GM12878 (cell line): Measurements from ENCODE around the gene LRIT2. TPM values are rescaled to one million over a fixed set of nuclear protein-coding genes. Genes with fewer than 3 reads are reported as not detected.

Source experiments
- BCL11A ChIP-seq: IDR thresholded peaks from 2 replicates; pipeline ENCODE4 v1.6.1; 2011; ENCODE audit warnings: low read depth, low read length
- BMI1 ChIP-seq: fragments of 450-650 bp; IDR thresholded peaks from 2 replicates; pipeline ENCODE4 v1.6.1; 2016; ENCODE audit warnings: mild to moderate bottlenecking, moderate library complexity, borderline replicate concordance
- ETV6 ChIP-seq, 2 experiments: fragments of 450-650 bp in 1 of 2; IDR thresholded peaks in 1 of 2; conservative IDR thresholded peaks in 1 of 2; 2 replicates each; pipeline ENCODE4 v1.6.1; 2014; ENCODE audit warnings: antibody characterized with exemption in 1 of 2, borderline replicate concordance in 1 of 2, low read depth in 1 of 2, mild to moderate bottlenecking in 1 of 2, moderate library complexity in 1 of 2
- EZH2 ChIP-seq: IDR thresholded peaks from 2 replicates; pipeline ENCODE4 v1.6.1; 2012; ENCODE audit warnings: low read depth, mild to moderate bottlenecking, control low read depth, inconsistent platforms, low read length, borderline replicate concordance; ENCODE audit not compliant: control insufficient read depth
- MEF2B ChIP-seq: fragments of 450-650 bp; IDR thresholded peaks from 2 replicates; pipeline ENCODE4 v1.6.1; 2018; ENCODE audit warnings: mild to moderate bottlenecking, moderate library complexity; ENCODE audit not compliant: partially characterized antibody, poor library complexity, severe bottlenecking
- MTA3 ChIP-seq: IDR thresholded peaks from 2 replicates; pipeline ENCODE4 v1.6.1; 2012; ENCODE audit warnings: low read length, inconsistent platforms, borderline replicate concordance
- RBBP5 ChIP-seq: fragments of 200-600 bp; sonication (generic); conservative IDR thresholded peaks from 2 replicates; pipeline ENCODE4 v1.6.1; 2016
- SPI1 ChIP-seq: IDR thresholded peaks from 2 replicates; pipeline ENCODE4 v1.6.1; 2011; ENCODE audit warnings: low read depth, mild to moderate bottlenecking, low read length, moderate library complexity, borderline replicate concordance; ENCODE audit not compliant: insufficient read depth
- STAT1 ChIP-seq: fragments of 450-650 bp; conservative IDR thresholded peaks from 2 replicates; pipeline ENCODE4 v1.6.1; 2014; ENCODE audit warnings: antibody characterized with exemption, mild to moderate bottlenecking
- polyA plus RNA-seq, 11 experiments: library from polyadenylated mRNA; depleted of rRNA in 4 of 11; unstranded in 6 of 11; stranded (reverse) in 5 of 11; fragments of >200 nt; fragmentation: Nextera tagmentation in 4 of 11; fragmentation: Illumina TruSeq in 1 of 11; extraction: Ambion mirVana in 4 of 11; extraction: Trizol in 1 of 11; gene quantifications; 1 replicate in 1 of 11; 2 replicates in 10 of 11; pipeline versions ENCODE4 v1.2.1 to v1.2.3, GENCODE V29; 2011 to 2016; ENCODE audit warnings: inconsistent platforms in 2 of 11, missing spikeins in 2 of 11, low read depth in 1 of 11
- total RNA-seq, 4 experiments: library from RNA; depleted of rRNA in 3 of 4; stranded (reverse); fragments of >200 nt in 3 of 4; fragmentation: Illumina TruSeq in 1 of 4; extraction: Trizol in 1 of 4; gene quantifications; 2 replicates each; pipeline versions ENCODE4 v1.2.1 to v1.2.3, GENCODE V29; 2013 to 2021
- TF ChIP-seq, protein P1 (sequence below): IDR thresholded peaks from 2 replicates; pipeline ENCODE4 v1.6.1; 2011; ENCODE audit warnings: borderline replicate concordance, low read depth, mild to moderate bottlenecking, moderate library complexity, mixed read lengths, low read length; ENCODE audit not compliant: insufficient read depth; ENCODE audit errors: extremely low read length
- TF ChIP-seq, protein P2 (sequence below): fragments of 450-650 bp; IDR thresholded peaks from 2 replicates; pipeline ENCODE4 v1.6.1; 2018; ENCODE audit warnings: borderline replicate concordance, mild to moderate bottlenecking; ENCODE audit not compliant: partially characterized antibody
- TF ChIP-seq, protein P3 (sequence below): fragments of 450-650 bp; IDR thresholded peaks from 2 replicates; pipeline ENCODE4 v1.6.1; 2017; ENCODE audit warnings: mild to moderate bottlenecking, low read depth, inconsistent platforms; ENCODE audit not compliant: poor library complexity, severe bottlenecking
- TF ChIP-seq, protein P4 (sequence below): fragments of 450-650 bp; IDR thresholded peaks from 2 replicates; pipeline ENCODE4 v1.6.1; 2016; ENCODE audit warnings: mild to moderate bottlenecking
- TF ChIP-seq, protein P5 (sequence below): IDR thresholded peaks from 2 replicates; pipeline ENCODE4 v1.6.1; 2011; ENCODE audit warnings: mild to moderate bottlenecking, low read depth, low read length, moderate library complexity; ENCODE audit not compliant: insufficient replicate concordance
- TF ChIP-seq, protein P6 (sequence below): fragments of 450-650 bp; IDR thresholded peaks from 2 replicates; pipeline ENCODE4 v1.6.1; 2017; ENCODE audit warnings: mild to moderate bottlenecking, moderate library complexity

Gene LRIT2
- total and polyA plus RNA-seq, 10 of the 15 experiments (the other 5 are each of a cell fraction or from before 2014, with no cell fraction given), result not detected

DNA sequence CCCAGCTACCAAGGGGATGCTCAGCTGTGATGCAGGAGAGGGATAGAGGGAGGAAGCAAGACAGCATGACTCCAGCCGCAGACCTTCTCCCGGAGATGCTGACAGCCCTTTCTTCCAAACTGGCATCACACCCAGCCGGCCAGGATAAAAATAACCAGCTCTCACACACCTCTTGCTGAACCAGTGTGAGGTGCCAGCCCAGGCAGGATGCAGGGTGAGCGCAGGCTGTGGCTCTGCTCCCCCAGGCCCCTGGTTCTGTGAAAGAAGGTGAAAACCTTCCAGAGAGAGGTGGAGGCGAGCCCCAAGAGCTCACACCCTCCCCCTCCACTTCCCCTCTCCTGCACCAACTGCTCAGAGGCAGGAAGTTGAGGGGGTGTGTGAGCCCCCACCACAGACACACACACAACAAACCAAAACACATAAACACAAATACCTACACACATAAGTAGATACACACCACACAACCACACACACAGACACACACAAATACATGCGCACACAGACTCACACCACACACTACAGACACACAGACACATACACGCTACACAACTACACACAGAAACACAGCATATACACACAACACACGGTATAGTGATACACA, 47.7 kb downstream of the LRIT2 start (continued):
- TF ChIP-seq MEF2B (peak; percentile 32), BCL11A (no peak), EZH2 (no peak), MTA3 (no peak), RBBP5 (no peak), SPI1 (peak; percentile 75; the same call in 1 of the 2 replicates), STAT1 (no peak), ETV6 (conservative IDR thresholded peaks at IDR 0.05 in 1 of 2, IDR thresholded peaks at IDR 0.05 in 1 of 2; ENCODE audit: borderline replicate concordance in 1 of 2, low read depth in 1 of 2) (0 out of 4 replicates have a peak, but pooled peaks of 1 of the 2 experiments have one; percentile 17), BMI1 (no peak)
- TF ChIP-seq, protein P1, sequence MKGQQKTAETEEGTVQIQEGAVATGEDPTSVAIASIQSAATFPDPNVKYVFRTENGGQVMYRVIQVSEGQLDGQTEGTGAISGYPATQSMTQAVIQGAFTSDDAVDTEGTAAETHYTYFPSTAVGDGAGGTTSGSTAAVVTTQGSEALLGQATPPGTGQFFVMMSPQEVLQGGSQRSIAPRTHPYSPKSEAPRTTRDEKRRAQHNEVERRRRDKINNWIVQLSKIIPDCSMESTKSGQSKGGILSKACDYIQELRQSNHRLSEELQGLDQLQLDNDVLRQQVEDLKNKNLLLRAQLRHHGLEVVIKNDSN, result no peak
- TF ChIP-seq, protein P2, sequence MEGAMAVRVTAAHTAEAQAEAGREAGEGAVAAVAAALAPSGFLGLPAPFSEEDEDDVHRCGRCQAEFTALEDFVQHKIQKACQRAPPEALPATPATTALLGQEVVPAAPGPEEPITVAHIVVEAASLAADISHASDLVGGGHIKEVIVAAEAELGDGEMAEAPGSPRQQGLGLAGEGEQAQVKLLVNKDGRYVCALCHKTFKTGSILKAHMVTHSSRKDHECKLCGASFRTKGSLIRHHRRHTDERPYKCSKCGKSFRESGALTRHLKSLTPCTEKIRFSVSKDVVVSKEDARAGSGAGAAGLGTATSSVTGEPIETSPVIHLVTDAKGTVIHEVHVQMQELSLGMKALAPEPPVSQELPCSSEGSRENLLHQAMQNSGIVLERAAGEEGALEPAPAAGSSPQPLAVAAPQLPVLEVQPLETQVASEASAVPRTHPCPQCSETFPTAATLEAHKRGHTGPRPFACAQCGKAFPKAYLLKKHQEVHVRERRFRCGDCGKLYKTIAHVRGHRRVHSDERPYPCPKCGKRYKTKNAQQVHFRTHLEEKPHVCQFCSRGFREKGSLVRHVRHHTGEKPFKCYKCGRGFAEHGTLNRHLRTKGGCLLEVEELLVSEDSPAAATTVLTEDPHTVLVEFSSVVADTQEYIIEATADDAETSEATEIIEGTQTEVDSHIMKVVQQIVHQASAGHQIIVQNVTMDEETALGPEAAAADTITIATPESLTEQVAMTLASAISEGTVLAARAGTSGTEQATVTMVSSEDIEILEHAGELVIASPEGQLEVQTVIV, result no peak
- TF ChIP-seq, protein P3, sequence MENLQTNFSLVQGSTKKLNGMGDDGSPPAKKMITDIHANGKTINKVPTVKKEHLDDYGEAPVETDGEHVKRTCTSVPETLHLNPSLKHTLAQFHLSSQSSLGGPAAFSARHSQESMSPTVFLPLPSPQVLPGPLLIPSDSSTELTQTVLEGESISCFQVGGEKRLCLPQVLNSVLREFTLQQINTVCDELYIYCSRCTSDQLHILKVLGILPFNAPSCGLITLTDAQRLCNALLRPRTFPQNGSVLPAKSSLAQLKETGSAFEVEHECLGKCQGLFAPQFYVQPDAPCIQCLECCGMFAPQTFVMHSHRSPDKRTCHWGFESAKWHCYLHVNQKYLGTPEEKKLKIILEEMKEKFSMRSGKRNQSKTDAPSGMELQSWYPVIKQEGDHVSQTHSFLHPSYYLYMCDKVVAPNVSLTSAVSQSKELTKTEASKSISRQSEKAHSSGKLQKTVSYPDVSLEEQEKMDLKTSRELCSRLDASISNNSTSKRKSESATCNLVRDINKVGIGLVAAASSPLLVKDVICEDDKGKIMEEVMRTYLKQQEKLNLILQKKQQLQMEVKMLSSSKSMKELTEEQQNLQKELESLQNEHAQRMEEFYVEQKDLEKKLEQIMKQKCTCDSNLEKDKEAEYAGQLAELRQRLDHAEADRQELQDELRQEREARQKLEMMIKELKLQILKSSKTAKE, result no peak
- TF ChIP-seq, protein P4, sequence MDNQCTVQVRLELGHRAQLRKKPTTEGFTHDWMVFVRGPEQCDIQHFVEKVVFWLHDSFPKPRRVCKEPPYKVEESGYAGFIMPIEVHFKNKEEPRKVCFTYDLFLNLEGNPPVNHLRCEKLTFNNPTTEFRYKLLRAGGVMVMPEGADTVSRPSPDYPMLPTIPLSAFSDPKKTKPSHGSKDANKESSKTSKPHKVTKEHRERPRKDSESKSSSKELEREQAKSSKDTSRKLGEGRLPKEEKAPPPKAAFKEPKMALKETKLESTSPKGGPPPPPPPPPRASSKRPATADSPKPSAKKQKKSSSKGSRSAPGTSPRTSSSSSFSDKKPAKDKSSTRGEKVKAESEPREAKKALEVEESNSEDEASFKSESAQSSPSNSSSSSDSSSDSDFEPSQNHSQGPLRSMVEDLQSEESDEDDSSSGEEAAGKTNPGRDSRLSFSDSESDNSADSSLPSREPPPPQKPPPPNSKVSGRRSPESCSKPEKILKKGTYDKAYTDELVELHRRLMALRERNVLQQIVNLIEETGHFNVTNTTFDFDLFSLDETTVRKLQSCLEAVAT, result peak; percentile 89
- TF ChIP-seq, protein P5, sequence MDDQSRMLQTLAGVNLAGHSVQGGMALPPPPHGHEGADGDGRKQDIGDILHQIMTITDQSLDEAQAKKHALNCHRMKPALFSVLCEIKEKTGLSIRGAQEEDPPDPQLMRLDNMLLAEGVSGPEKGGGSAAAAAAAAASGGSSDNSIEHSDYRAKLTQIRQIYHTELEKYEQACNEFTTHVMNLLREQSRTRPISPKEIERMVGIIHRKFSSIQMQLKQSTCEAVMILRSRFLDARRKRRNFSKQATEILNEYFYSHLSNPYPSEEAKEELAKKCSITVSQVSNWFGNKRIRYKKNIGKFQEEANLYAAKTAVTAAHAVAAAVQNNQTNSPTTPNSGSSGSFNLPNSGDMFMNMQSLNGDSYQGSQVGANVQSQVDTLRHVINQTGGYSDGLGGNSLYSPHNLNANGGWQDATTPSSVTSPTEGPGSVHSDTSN, result no peak
- TF ChIP-seq, protein P6, sequence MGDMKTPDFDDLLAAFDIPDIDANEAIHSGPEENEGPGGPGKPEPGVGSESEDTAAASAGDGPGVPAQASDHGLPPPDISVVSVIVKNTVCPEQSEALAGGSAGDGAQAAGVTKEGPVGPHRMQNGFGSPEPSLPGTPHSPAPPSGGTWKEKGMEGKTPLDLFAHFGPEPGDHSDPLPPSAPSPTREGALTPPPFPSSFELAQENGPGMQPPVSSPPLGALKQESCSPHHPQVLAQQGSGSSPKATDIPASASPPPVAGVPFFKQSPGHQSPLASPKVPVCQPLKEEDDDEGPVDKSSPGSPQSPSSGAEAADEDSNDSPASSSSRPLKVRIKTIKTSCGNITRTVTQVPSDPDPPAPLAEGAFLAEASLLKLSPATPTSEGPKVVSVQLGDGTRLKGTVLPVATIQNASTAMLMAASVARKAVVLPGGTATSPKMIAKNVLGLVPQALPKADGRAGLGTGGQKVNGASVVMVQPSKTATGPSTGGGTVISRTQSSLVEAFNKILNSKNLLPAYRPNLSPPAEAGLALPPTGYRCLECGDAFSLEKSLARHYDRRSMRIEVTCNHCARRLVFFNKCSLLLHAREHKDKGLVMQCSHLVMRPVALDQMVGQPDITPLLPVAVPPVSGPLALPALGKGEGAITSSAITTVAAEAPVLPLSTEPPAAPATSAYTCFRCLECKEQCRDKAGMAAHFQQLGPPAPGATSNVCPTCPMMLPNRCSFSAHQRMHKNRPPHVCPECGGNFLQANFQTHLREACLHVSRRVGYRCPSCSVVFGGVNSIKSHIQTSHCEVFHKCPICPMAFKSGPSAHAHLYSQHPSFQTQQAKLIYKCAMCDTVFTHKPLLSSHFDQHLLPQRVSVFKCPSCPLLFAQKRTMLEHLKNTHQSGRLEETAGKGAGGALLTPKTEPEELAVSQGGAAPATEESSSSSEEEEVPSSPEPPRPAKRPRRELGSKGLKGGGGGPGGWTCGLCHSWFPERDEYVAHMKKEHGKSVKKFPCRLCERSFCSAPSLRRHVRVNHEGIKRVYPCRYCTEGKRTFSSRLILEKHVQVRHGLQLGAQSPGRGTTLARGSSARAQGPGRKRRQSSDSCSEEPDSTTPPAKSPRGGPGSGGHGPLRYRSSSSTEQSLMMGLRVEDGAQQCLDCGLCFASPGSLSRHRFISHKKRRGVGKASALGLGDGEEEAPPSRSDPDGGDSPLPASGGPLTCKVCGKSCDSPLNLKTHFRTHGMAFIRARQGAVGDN, result no peak
